Osteocyte (in vitro differentiated cells): ENCODE data around the gene LHX8. TPM values are rescaled to one million over a fixed set of nuclear protein-coding genes. Genes with fewer than 3 reads are reported as not detected.

ENCODE experiments used
- DNase-seq: peaks from one replicate; pipeline ENCODE4 v3.0.0; 2021; ENCODE audit warnings: mixed read lengths; ENCODE audit not compliant: unreplicated experiment; ENCODE audit errors: extremely low spot score
- H3K27ac Mint-ChIP-seq: one replicate; pipeline ENCODE4 v1.8.0; 2021; ENCODE audit warnings: mild to moderate bottlenecking, mixed read lengths; ENCODE audit not compliant: unreplicated experiment
- H3K27me3 Mint-ChIP-seq: one replicate; pipeline ENCODE4 v1.8.0; 2021; ENCODE audit warnings: mixed read lengths; ENCODE audit not compliant: unreplicated experiment
- H3K36me3 Mint-ChIP-seq: one replicate; pipeline ENCODE4 v1.8.0; 2021; ENCODE audit warnings: mixed read lengths; ENCODE audit not compliant: unreplicated experiment
- H3K4me1 Mint-ChIP-seq: one replicate; pipeline ENCODE4 v1.8.0; 2021; ENCODE audit warnings: mixed read lengths; ENCODE audit not compliant: unreplicated experiment
- H3K4me3 Mint-ChIP-seq: one replicate; pipeline ENCODE4 v1.8.0; 2021; ENCODE audit warnings: mild to moderate bottlenecking, moderate library complexity, mixed read lengths; ENCODE audit not compliant: unreplicated experiment
- H3K9me3 Mint-ChIP-seq: one replicate; pipeline ENCODE4 v1.8.0; 2021; ENCODE audit warnings: mixed read lengths; ENCODE audit not compliant: unreplicated experiment
- total RNA-seq: library from RNA; stranded (reverse); gene quantifications from 2 replicates; pipeline ENCODE4 v1.2.1, GENCODE V29; 2021
- TF ChIP-seq, protein P1 (sequence below): fragments of 200-600 bp; sonication (generic); IDR thresholded peaks from 2 replicates; pipeline ENCODE4 v1.5.0; 2021; ENCODE audit warnings: antibody characterized with exemption, mild to moderate bottlenecking, moderate library complexity

The LHX8 gene
- total RNA-seq, 1 donor from 2014 or later = not detected

- H3K27me3 Mint-ChIP-seq = peaks cover under 1% of the 10 kb centered on the region
- DNase-seq = no peak
- no peak overlapping the region for H3K4me3 Mint-ChIP-seq
- no peaks in the 10 kb centered on the region for H3K4me1 Mint-ChIP-seq
- H3K9me3 Mint-ChIP-seq = no peaks in the 10 kb centered on the region
- H3K36me3 Mint-ChIP-seq = no peaks in the 10 kb centered on the region
- TF ChIP-seq, protein P1, sequence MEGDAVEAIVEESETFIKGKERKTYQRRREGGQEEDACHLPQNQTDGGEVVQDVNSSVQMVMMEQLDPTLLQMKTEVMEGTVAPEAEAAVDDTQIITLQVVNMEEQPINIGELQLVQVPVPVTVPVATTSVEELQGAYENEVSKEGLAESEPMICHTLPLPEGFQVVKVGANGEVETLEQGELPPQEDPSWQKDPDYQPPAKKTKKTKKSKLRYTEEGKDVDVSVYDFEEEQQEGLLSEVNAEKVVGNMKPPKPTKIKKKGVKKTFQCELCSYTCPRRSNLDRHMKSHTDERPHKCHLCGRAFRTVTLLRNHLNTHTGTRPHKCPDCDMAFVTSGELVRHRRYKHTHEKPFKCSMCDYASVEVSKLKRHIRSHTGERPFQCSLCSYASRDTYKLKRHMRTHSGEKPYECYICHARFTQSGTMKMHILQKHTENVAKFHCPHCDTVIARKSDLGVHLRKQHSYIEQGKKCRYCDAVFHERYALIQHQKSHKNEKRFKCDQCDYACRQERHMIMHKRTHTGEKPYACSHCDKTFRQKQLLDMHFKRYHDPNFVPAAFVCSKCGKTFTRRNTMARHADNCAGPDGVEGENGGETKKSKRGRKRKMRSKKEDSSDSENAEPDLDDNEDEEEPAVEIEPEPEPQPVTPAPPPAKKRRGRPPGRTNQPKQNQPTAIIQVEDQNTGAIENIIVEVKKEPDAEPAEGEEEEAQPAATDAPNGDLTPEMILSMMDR = no peak
- H3K27ac Mint-ChIP-seq = no peak overlapping the region
Observed at GRCh38 chr1:75208862-75209261, 74.7 kb downstream of the LHX8 start.
